OCI-LY7 (cell line): ENCODE data around the gene MS4A8. TPM values are rescaled to one million over a fixed set of nuclear protein-coding genes. Genes with fewer than 3 reads are reported as not detected.

Source experiments
- BruUV-seq: library from RNA; stranded (reverse); fragments of 400-500 nt; replicated peaks from 2 replicates; lab custom pipeline; 2021; lab: Mats Ljungman, UMichigan
- CTCF ChIA-PET: fragments of 300-600 bp; sonication (Branson Sonifier 250); formaldehyde crosslinking; loops from one replicate; lab custom pipeline; 2022; ENCODE audit warnings: antibody characterized with exemption; ENCODE audit not compliant: unreplicated experiment; lab: Charles Lee
- POLR2A ChIA-PET: fragments of 300-600 bp; sonication (Branson Sonifier 250); formaldehyde crosslinking; loops from one replicate; lab custom pipeline; 2022; ENCODE audit warnings: antibody characterized with exemption; lab: Charles Lee
- DNase-seq: peaks from one replicate; pipeline ENCODE4 v3.0.0-alpha.2; 2015; ENCODE audit warnings: low spot score
- H2AFZ ChIP-seq: fragments of 200-600 bp; sonication (generic), shearing (Covaris generic); 2 replicates; pipeline ENCODE4 v1.6.1; 2014; ENCODE audit warnings: mild to moderate bottlenecking, antibody characterized with exemption, low read length, moderate library complexity
- H3K27ac ChIP-seq: fragments of 200-600 bp; sonication (generic); 2 replicates; pipeline ENCODE4 v1.5.1; 2014; ENCODE audit warnings: mixed run types, low read depth, mild to moderate bottlenecking, moderate library complexity, low read length, inconsistent platforms; ENCODE audit not compliant: poor library complexity, severe bottlenecking
- H3K36me3 ChIP-seq: fragments of 200-600 bp; sonication (generic); 2 replicates; pipeline ENCODE4 v1.6.1; 2014; ENCODE audit warnings: mild to moderate bottlenecking, antibody characterized with exemption, low read length, moderate library complexity, mixed read lengths; ENCODE audit not compliant: insufficient read depth
- H3K4me1 ChIP-seq: fragments of 200-600 bp; sonication (generic); 2 replicates; pipeline ENCODE4 v1.5.1; 2014; ENCODE audit warnings: mild to moderate bottlenecking, low read length; ENCODE audit not compliant: insufficient read depth, poor library complexity, severe bottlenecking
- H3K4me2 ChIP-seq: fragments of 200-600 bp; sonication (generic); 2 replicates; pipeline ENCODE4 v1.6.1; 2014; ENCODE audit warnings: mild to moderate bottlenecking, low read length
- H3K4me3 ChIP-seq: fragments of 200-600 bp; sonication (generic); 2 replicates; pipeline ENCODE4 v1.5.1; 2014; ENCODE audit warnings: mild to moderate bottlenecking, low read depth, low read length; ENCODE audit not compliant: poor library complexity, severe bottlenecking
- H3K79me2 ChIP-seq: fragments of 200-600 bp; sonication (generic); 2 replicates; pipeline ENCODE4 v1.6.1; 2016; ENCODE audit warnings: low read depth, mild to moderate bottlenecking, low read length, moderate library complexity, mixed read lengths; ENCODE audit not compliant: insufficient read depth
- H3K9me2 ChIP-seq: fragments of 200-600 bp; sonication (generic); 2 replicates; pipeline ENCODE4 v1.6.1; 2016; ENCODE audit warnings: mild to moderate bottlenecking, low read length, mixed read lengths; ENCODE audit not compliant: insufficient read depth
- H3K9me3 ChIP-seq: fragments of 200-600 bp; sonication (generic); 2 replicates; pipeline ENCODE4 v1.6.1; 2014; ENCODE audit warnings: mild to moderate bottlenecking, mixed run types, low read length, mixed read lengths
- H4K20me1 ChIP-seq: fragments of 200-600 bp; sonication (generic); 2 replicates; pipeline ENCODE4 v1.6.1; 2014; ENCODE audit warnings: mild to moderate bottlenecking, antibody characterized with exemption, low read length, moderate library complexity, mixed read lengths; ENCODE audit not compliant: insufficient read depth
- EZH2phosphoT487 ChIP-seq: fragments of 200-600 bp; sonication (generic); IDR thresholded peaks from 2 replicates; pipeline ENCODE4 v1.6.1; 2018; ENCODE audit warnings: low read depth, borderline replicate concordance, mild to moderate bottlenecking, mixed run types, antibody characterized with exemption, low read length, moderate library complexity, mixed read lengths
- intact Hi-C: fragments of 100-400 bp; cut with micrococcal nuclease; formaldehyde crosslinking; loops from one replicate; pipeline ENCODE4 v1.10.0; 2022; ENCODE audit not compliant: unreplicated experiment
- total RNA-seq, 2 experiments: library from RNA; depleted of rRNA in 1 of 2; stranded (reverse); fragments of >200 nt in 1 of 2; shearing (Covaris generic) in 1 of 2; gene quantifications; 2 replicates each; pipeline ENCODE4 v1.2.3, GENCODE V29; 2014 to 2022
- TF ChIP-seq, protein P1 (sequence below): fragments of 200-600 bp; sonication (generic); conservative IDR thresholded peaks from 2 replicates; pipeline ENCODE4 v1.5.1; 2014; ENCODE audit warnings: mild to moderate bottlenecking, antibody characterized with exemption, low read length, moderate library complexity, mixed read lengths

Gene MS4A8
- total RNA-seq, 2 experiments from 2014 or later, result not detected

GRCh38 chr11:60717956-60718355, 18.5 kb downstream of the MS4A8 start:
- no peak overlapping the region for H3K4me2 ChIP-seq
- no peak for TF ChIP-seq EZH2phosphoT487
- TF ChIP-seq, protein P1, sequence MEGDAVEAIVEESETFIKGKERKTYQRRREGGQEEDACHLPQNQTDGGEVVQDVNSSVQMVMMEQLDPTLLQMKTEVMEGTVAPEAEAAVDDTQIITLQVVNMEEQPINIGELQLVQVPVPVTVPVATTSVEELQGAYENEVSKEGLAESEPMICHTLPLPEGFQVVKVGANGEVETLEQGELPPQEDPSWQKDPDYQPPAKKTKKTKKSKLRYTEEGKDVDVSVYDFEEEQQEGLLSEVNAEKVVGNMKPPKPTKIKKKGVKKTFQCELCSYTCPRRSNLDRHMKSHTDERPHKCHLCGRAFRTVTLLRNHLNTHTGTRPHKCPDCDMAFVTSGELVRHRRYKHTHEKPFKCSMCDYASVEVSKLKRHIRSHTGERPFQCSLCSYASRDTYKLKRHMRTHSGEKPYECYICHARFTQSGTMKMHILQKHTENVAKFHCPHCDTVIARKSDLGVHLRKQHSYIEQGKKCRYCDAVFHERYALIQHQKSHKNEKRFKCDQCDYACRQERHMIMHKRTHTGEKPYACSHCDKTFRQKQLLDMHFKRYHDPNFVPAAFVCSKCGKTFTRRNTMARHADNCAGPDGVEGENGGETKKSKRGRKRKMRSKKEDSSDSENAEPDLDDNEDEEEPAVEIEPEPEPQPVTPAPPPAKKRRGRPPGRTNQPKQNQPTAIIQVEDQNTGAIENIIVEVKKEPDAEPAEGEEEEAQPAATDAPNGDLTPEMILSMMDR, result no peak
- POLR2A ChIA-PET, result no interaction called here
- no peak overlapping the region for H2AFZ ChIP-seq
- intact Hi-C loops, result no loop called here
- H4K20me1 ChIP-seq, result no peaks in the 10 kb centered on the region
- no peaks in the 10 kb centered on the region for H3K79me2 ChIP-seq
- H3K36me3 ChIP-seq, result no peaks in the 10 kb centered on the region
- no peak overlapping the region for H3K4me3 ChIP-seq
- no peaks in the 10 kb centered on the region for H3K9me2 ChIP-seq
- no TSS peak for BruUV-seq
- no peak for DNase-seq
- H3K4me1 ChIP-seq, result no peaks in the 10 kb centered on the region
- CTCF ChIA-PET, result no interaction called here
- no peak overlapping the region for H3K27ac ChIP-seq
- 0 out of 2 replicates have a peak, but pooled peaks cover 5% of the 10 kb centered on the region for H3K9me3 ChIP-seq

- no TSS peak for BruUV-seq
- no peak overlapping the region for H3K4me2 ChIP-seq
- intact Hi-C loops, result no loop called here
Observed at GRCh38 chr11:60718524-60719316, 19.3 kb downstream of the MS4A8 start.

More at GRCh38 chr11:60718524-60719316, 19.3 kb downstream of the MS4A8 start:
- H3K36me3 ChIP-seq, result no peaks in the 10 kb centered on the region
- no peaks in the 10 kb centered on the region for H3K79me2 ChIP-seq
- DNase-seq, result no peak
- no peaks in the 10 kb centered on the region for H3K4me1 ChIP-seq
- POLR2A ChIA-PET, result interaction anchor here (0.9 kb wide), 1 partner anchor 72 kb away, joined by 3 read pairs; no protein-coding TSS in a partner anchor
- H4K20me1 ChIP-seq, result no peaks in the 10 kb centered on the region
- H3K9me2 ChIP-seq, result no peaks in the 10 kb centered on the region
- H2AFZ ChIP-seq, result no peak overlapping the region
- no peak for TF ChIP-seq EZH2phosphoT487
- TF ChIP-seq, protein P1, result no peak
- H3K9me3 ChIP-seq, result 0 out of 2 replicates have a peak, but pooled peaks cover 5% of the 10 kb centered on the region
- CTCF ChIA-PET, result no interaction called here
- H3K27ac ChIP-seq, result no peak overlapping the region
- H3K4me3 ChIP-seq, result no peak overlapping the region
